Measurements from ENCODE around the gene CDX1.

GRCh38 chr5:150172145-150172544 lies 5.6 kb downstream of the CDX1 start:
- TF ChIP-seq GATA2 (IDR thresholded peaks at IDR 0.05; ENCODE audit: low read depth, low read length): no peak
- no peak for TF ChIP-seq GATA3 (IDR thresholded peaks at IDR 0.05; ENCODE audit: low read depth, low read length)

Measured in SH-SY5Y (cell line).